ENCODE results near the gene MEF2C.
"Not testable (repeated sequence)": the region's sequence is repeated elsewhere in the genome, so short reads cannot be mapped to it uniquely, and the experiment has no call there.

Gene MEF2C

GRCh38 chr5:88825584-88826315 lies 57.2 kb downstream of the MEF2C start:
- DNase-seq: no peak

- no peak for DNase-seq
Measured at GRCh38 chr5:88824892-88825583, 57.9 kb downstream of the MEF2C start.

DNA sequence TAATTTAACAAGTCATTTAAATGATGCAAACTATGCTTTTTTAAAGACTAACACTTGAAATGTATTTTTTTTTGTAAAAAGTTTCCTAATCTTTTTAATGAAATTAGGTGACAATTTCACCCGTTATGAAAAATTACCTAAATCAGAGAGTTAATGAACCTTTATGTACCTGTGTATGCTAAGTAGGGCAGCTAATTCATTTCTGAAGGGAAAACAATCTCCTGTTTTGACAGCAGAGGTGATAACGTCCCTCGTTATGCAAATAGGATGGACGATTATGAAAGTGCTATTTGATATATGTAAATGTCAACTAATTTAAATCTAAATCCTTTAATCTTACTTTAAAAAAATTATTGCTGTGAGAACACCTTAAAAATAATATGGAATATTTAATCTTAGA lies 58.8 kb downstream of the MEF2C start:
- no peak for DNase-seq

GRCh38 chr5:88823201-88823600 lies 59.8 kb downstream of the MEF2C start:
- no peak for DNase-seq

- DNase-seq: no peak
Measured at GRCh38 chr5:88821161-88821560, 61.8 kb downstream of the MEF2C start.

- DNase-seq: no peak
Measured at GRCh38 chr5:88820581-88820980, 62.4 kb downstream of the MEF2C start.

DNA sequence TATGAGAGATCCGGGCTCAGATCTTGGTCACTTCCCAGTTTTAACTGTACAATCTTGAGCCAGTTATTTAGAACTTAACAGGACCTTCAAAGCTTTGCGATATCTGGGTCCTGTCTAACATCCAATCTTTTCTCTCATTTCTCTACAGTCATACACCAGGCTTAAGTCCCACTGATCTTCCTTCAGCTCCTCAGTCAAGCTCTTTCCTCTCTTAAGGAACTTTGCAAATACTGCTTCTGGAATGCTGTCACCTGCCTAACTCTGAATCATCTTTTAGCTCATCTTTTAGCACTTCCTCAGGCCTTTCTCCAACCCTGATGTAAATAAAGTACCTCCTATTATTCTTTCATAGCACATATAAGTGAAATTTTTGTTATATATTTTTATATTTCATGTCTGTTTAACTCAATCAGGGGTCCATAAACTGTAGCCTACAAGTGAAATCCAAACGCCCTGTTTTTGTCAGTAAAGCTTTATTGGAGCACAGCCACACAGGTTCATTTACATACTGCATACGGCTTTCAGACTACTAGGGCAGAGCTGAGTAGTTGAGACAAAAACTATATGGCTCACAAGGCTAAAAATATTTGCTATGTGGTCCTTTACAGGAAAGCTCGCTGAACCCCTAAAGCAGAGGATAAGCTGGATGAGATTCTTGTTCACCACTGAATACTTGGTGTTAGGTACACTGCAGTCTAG lies 63.5 kb downstream of the MEF2C start:
- no peak for DNase-seq

GRCh38 chr5:88818296-88818695 lies 64.7 kb downstream of the MEF2C start:
- no peak for DNase-seq

DNA sequence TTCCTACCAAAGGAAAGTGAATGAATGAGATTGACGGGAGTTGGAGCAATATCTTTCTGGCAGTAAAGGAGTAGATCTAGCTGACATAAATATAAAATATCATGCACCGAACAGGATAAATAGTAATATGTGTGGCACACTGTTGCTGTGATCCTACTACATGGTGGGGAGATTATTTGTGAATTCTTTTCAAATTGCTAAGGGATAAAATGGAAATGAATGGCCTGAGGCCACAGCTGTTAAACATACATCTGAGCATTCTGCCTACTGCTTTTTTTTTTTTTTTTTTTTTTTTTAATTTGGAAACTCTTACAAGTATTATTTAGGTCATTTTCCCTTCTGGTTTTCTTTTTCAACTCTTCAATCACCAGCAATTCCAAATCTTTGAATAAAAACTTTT lies 66.8 kb downstream of the MEF2C start:
- no peak for DNase-seq

- DNase-seq: no peak
Measured at GRCh38 chr5:88815050-88815789, 67.8 kb downstream of the MEF2C start.

GRCh38 chr5:88813805-88814575 lies 69.0 kb downstream of the MEF2C start:
- no peak for DNase-seq

DNA sequence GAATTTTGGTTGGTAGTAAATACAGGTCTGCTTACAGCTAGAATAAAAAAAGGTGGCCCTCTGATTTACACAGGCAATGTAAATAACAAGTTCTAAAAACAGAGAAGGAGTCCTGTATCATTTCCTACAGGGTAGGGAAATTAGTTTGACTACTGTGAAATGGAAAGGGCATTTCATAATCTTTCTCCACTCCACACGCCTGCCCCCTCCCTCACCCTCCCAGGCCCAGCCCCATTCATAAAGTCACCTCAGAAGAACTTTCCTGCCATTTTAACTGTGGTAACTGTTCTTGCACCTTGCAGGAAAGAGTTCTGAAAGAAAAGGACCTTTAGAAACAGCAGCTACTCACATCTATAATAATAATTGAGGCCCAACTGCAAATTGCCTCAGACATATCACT lies 69.7 kb downstream of the MEF2C start:
- DNase-seq: no peak

GRCh38 chr5:88808153-88808552 lies 74.8 kb downstream of the MEF2C start:
- DNase-seq: no peak

DNA sequence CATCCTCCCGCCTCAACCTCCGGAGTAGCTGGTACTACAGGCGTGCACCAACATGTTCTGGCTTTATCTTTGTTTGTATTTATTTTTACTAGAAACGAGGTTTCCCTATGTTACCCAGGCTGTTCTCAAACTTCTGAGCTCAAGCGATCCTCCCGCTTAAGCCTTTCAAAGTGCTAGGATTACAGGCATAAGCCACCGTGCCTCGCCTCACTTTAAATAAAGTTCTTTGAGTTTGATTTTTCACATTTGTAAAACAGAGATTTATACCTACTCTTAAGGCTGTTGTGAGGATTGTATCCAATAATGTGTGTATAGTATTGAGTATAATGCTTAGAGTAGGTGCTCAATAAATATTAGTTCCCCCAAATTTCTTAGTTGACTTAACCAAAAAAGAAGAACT lies 75.7 kb downstream of the MEF2C start:
- no peak for DNase-seq

GRCh38 chr5:88806338-88806737 lies 76.6 kb downstream of the MEF2C start:
- no peak for DNase-seq

GRCh38 chr5:88805151-88805784 lies 77.7 kb downstream of the MEF2C start:
- DNase-seq: no peak

GRCh38 chr5:88804444-88804843 lies 78.5 kb downstream of the MEF2C start:
- DNase-seq: no peak

GRCh38 chr5:88803309-88803708 lies 79.7 kb downstream of the MEF2C start:
- DNase-seq: no peak

DNA sequence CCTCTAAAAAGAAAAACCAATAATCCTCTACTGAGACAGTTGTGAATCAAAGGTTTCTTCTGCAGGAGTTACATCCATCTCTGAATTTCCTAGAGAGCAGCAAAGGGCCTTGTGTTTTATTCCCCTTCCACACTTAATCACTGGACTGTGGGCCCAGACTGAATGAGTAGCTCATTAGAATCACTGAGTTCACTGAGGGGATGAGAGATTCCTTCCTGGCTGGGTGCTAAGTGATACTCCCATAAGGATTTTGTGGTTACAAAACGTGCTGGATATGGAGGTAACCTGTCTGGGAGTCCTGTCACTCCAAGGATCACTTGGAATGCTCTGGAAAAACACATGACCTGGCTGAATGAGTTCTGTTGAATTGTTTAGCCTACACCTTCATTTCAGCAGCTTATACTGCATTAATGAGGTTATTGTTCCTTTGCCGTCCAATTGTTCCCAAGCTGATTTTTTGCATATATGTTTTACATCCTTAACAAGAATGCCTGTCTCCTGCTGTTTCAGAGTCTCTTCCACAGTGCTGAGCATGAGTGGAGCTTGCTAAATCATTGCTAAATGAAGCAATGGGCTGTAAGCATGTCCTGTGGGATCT lies 82.9 kb downstream of the MEF2C start:
- no peak for DNase-seq

DNA sequence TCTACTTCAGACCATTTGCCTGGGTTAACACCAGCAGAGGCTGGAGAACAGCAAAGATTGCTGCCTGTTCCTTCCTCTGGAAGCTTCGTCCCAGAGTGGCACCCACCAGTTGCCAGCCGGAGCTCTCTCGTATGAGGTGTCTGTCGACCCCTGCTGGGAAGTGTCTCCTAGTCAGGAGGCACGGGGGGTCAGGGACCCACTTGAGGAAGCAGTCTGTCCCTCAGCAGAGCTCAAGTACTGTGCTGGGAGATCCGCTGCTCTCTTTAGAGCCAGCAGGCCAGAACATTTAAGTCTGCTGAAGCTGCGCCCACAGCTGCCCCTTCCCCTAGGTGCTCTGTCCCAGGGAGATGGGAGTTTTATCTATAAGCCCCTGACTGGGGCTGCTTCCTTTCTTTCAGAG lies 84.1 kb downstream of the MEF2C start:
- not testable (repeated sequence) for DNase-seq

DNA sequence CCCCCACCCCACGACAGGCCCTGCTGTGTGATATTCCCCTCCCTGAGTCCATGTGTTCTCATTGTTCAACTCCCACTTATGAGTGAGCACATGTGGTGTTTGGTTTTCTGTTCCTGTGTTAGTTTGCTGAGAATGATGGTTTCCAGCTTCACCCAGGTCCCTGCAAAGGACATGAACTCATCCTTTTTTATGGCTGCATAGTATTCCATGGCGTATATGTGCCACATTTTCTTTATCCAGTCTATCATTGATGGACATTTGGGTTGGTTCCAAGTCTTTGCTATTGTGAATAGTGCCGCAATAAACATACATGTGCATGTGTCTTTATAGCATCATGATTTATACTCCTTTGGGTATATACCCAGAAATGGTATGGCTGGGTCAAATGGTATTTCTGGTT lies 89.2 kb downstream of the MEF2C start:
- DNase-seq: not testable (repeated sequence)

Data from CD4-positive, alpha-beta T cell treated with Interleukin-10 for 1 hour (primary cell).